ENCODE measurements around the gene PCDHGB3.
"Not testable (repeated sequence)": the region's sequence is repeated elsewhere in the genome, so short reads cannot be mapped to it uniquely, and the experiment has no call there.

Gene PCDHGB3

GRCh38 chr5:141409598-141410306 lies 39.7 kb downstream of the PCDHGB3 start:
- H3K4me1 ChIP-seq (ENCODE audit: control insufficient read depth in 1 of 2, insufficient read depth in 1 of 2, low read depth in 1 of 2, low read length in 1 of 2), result peaks cover 0 to 7% of the 10 kb centered on the region in 2 experiments
- TF ChIP-seq CTCF (IDR thresholded peaks at IDR 0.05), result no peak
- H3K36me3 ChIP-seq, result no peaks in the 10 kb centered on the region
- no peak overlapping the region for H3K27ac ChIP-seq
- peaks cover 100% of the 10 kb centered on the region for H3K27me3 ChIP-seq
- no peak overlapping the region for H3K4me3 ChIP-seq (ENCODE audit: low read depth in 1 of 2, low read length in 1 of 2)
- peaks cover 20% of the 10 kb centered on the region for H3K9me3 ChIP-seq

- peaks cover 20% of the 10 kb centered on the region for H3K9me3 ChIP-seq
- no peak overlapping the region for H3K4me3 ChIP-seq (ENCODE audit: low read depth in 1 of 2, low read length in 1 of 2)
- no peak overlapping the region for H3K27ac ChIP-seq
- H3K4me1 ChIP-seq (ENCODE audit: control insufficient read depth in 1 of 2, insufficient read depth in 1 of 2, low read depth in 1 of 2, low read length in 1 of 2), result peaks cover 0 to 7% of the 10 kb centered on the region in 2 experiments
- TF ChIP-seq CTCF (IDR thresholded peaks at IDR 0.05), result no peak
- H3K36me3 ChIP-seq, result no peaks in the 10 kb centered on the region
- peaks cover 100% of the 10 kb centered on the region for H3K27me3 ChIP-seq
Measured at GRCh38 chr5:141411575-141411974, 41.5 kb downstream of the PCDHGB3 start.

GRCh38 chr5:141412854-141413539 lies 43.0 kb downstream of the PCDHGB3 start, which contains the start of gene PCDHGA10:
Gene PCDHGA10 (plus strand): TSS chr5:141412987. CDS start chr5:141413176, 189 bp downstream.
- Histone ChIP-seq H3K27me3 (peaks cover 100% of the 10 kb centered on the region), H3K27ac (no peak within 1 kb of the TSS), H3K9me3 (peaks cover 19% of the 10 kb centered on the region), H3K4me3 (ENCODE audit: low read depth in 1 of 2, low read length in 1 of 2) (peak within 1 kb of the TSS; percentile 19 to 30), H3K36me3 (no peaks in the 10 kb centered on the region), H3K4me1 (ENCODE audit: control insufficient read depth in 1 of 2, insufficient read depth in 1 of 2, low read depth in 1 of 2, low read length in 1 of 2) (peaks cover 7 to 14% of the 10 kb centered on the region in 2 experiments)
- no peak for TF ChIP-seq CTCF (IDR thresholded peaks at IDR 0.05)

GRCh38 chr5:141413540-141414069 lies 43.6 kb downstream of the PCDHGB3 start:
- Histone ChIP-seq H3K4me3 (ENCODE audit: low read depth in 1 of 2, low read length in 1 of 2) (no peak overlapping the region), H3K4me1 (ENCODE audit: control insufficient read depth in 1 of 2, insufficient read depth in 1 of 2, low read depth in 1 of 2, low read length in 1 of 2) (peaks cover 8 to 14% of the 10 kb centered on the region in 2 experiments), H3K36me3 (no peaks in the 10 kb centered on the region), H3K27me3 (peaks cover 100% of the 10 kb centered on the region), H3K9me3 (peaks cover 14% of the 10 kb centered on the region), H3K27ac (no peak overlapping the region)
- TF ChIP-seq CTCF (IDR thresholded peaks at IDR 0.05), result no peak

- Histone ChIP-seq H3K4me1 (ENCODE audit: control insufficient read depth in 1 of 2, insufficient read depth in 1 of 2, low read depth in 1 of 2, low read length in 1 of 2) (peaks cover 8 to 14% of the 10 kb centered on the region in 2 experiments), H3K9me3 (peaks cover 11% of the 10 kb centered on the region), H3K27me3 (peaks cover 100% of the 10 kb centered on the region)
- H3K36me3 ChIP-seq; H3K4me3 ChIP-seq (ENCODE audit: low read depth in 1 of 2, low read length in 1 of 2); H3K27ac ChIP-seq: not testable (repeated sequence)
Measured at GRCh38 chr5:141414548-141415274, 44.7 kb downstream of the PCDHGB3 start.

- Histone ChIP-seq H3K27me3 (peaks cover 100% of the 10 kb centered on the region), H3K4me1 (ENCODE audit: control insufficient read depth in 1 of 2, insufficient read depth in 1 of 2, low read depth in 1 of 2, low read length in 1 of 2) (peaks cover 8 to 14% of the 10 kb centered on the region in 2 experiments)
- not testable (repeated sequence) for H3K36me3 ChIP-seq; H3K4me3 ChIP-seq (ENCODE audit: low read depth in 1 of 2, low read length in 1 of 2); H3K27ac ChIP-seq; H3K9me3 ChIP-seq
Measured at GRCh38 chr5:141415275-141415618, 45.2 kb downstream of the PCDHGB3 start.

- H3K36me3 ChIP-seq, H3K27ac ChIP-seq, H3K9me3 ChIP-seq: not testable (repeated sequence)
- peaks cover 17 to 24% of the 10 kb centered on the region in 2 experiments for H3K4me1 ChIP-seq (ENCODE audit: control insufficient read depth in 1 of 2, insufficient read depth in 1 of 2, low read depth in 1 of 2, low read length in 1 of 2)
- H3K4me3 ChIP-seq (ENCODE audit: low read depth in 1 of 2, low read length in 1 of 2), result peak within 1 kb of the TSS; percentile 18 to 34
- peaks cover 100% of the 10 kb centered on the region for H3K27me3 ChIP-seq
Measured at GRCh38 chr5:141417494-141418172, 47.6 kb downstream of the PCDHGB3 start, which contains the start of gene PCDHGB7. Gene PCDHGB7 (plus strand): TSS chr5:141417677. CDS start chr5:141417860, 183 bp downstream.

Measured in neutrophil (primary cell).